ENCODE results near the gene VPS13C. TPM values are rescaled to one million over a fixed set of nuclear protein-coding genes. Genes with fewer than 3 reads are reported as not detected.
A peak's percentile ranks its signal among the peaks of the same experiment; 100 is the strongest.

Gene VPS13C
- total RNA-seq, 4 donors from 2014 or later = 68.2 to 165 (median 102) TPM

GRCh38 chr15:61834076-61834697 is 226.1 kb downstream of the VPS13C start:
- intact Hi-C loops (cut with DNase I; ENCODE audit: low total_unique reads) = no loop called here
- H3K27me3 ChIP-seq = no peaks in the 10 kb centered on the region
- H3K4me3 ChIP-seq = no peak overlapping the region
- no peak for TF ChIP-seq POLR2A (IDR thresholded peaks at IDR 0.05)
- TF ChIP-seq CTCF (IDR thresholded peaks at IDR 0.05) = peak; percentile 87 to 96 (median 91)
- no peaks in the 10 kb centered on the region for H3K36me3 ChIP-seq
- peak; percentile 84 to 89 for DNase-seq
- no peak overlapping the region for H3K27ac ChIP-seq
- H3K4me1 ChIP-seq = peaks cover 0 to 6% of the 10 kb centered on the region in 2 donors
- no peaks in the 10 kb centered on the region for H3K9me3 ChIP-seq

DNA sequence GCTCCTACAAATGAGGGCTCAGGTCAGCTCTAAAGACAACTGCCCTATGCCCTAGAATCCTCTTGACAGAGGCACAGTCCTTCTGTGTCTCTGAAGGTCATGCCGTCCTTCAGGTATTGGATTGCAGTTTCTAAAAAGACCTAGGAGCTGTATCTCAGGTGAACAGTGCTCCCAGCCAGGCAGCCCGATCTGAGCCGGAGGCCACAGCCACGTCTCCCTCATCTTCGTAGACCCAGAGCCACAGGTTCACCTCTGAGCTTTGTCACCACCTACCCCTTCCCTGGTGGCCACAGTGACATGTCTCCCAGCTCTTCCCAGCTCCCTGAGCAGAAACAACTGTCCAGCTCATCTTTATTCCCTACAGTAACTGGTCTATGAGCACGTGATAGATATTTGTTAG is 228.0 kb downstream of the VPS13C start:
- no peak for DNase-seq
- intact Hi-C loops (cut with DNase I; ENCODE audit: low total_unique reads) = no loop called here
- no peak overlapping the region for H3K4me3 ChIP-seq
- no peak for TF ChIP-seq CTCF (IDR thresholded peaks at IDR 0.05)
- TF ChIP-seq POLR2A (IDR thresholded peaks at IDR 0.05) = no peak
- H3K27ac ChIP-seq = no peak overlapping the region
- peaks cover 0 to 6% of the 10 kb centered on the region in 2 donors for H3K4me1 ChIP-seq
- no peaks in the 10 kb centered on the region for H3K36me3 ChIP-seq
- no peaks in the 10 kb centered on the region for H3K9me3 ChIP-seq
- no peaks in the 10 kb centered on the region for H3K27me3 ChIP-seq

DNA sequence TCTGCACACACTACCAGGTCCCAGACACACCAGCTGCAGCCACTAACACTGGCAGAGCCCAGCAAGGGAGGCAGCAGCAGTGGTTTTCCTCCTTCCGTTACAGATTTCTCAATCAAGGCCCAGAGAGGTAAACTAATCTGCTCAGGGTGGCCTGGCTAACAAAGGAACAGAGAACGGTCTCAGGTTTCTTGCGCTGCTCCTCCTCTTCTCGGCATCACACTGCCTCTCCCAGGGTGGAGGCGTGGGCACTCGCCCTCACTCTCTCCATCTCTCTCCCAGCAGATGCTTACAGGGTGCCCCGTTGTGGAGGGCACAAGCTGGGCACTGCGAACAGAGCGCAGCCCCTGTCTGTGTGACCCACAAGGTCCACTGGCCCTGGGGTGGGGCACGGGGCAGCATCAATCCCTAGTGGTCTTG is 228.7 kb downstream of the VPS13C start:
- no peak for DNase-seq
- Histone ChIP-seq H3K9me3 (no peaks in the 10 kb centered on the region), H3K4me3 (no peak overlapping the region), H3K4me1 (peaks cover 0 to 6% of the 10 kb centered on the region in 2 donors), H3K27me3 (no peaks in the 10 kb centered on the region), H3K27ac (no peak overlapping the region), H3K36me3 (no peaks in the 10 kb centered on the region)
- TF ChIP-seq CTCF (IDR thresholded peaks at IDR 0.05) (no peak), POLR2A (IDR thresholded peaks at IDR 0.05) (no peak)
- intact Hi-C loops (cut with DNase I; ENCODE audit: low total_unique reads) = no loop called here

GRCh38 chr15:61830536-61831330 is 229.5 kb downstream of the VPS13C start:
- Histone ChIP-seq H3K9me3 (no peaks in the 10 kb centered on the region), H3K27ac (no peak overlapping the region), H3K4me3 (no peak overlapping the region), H3K4me1 (peaks cover 0 to 5% of the 10 kb centered on the region in 2 donors), H3K36me3 (no peaks in the 10 kb centered on the region), H3K27me3 (no peaks in the 10 kb centered on the region)
- DNase-seq = no peak
- TF ChIP-seq POLR2A (IDR thresholded peaks at IDR 0.05) (no peak), CTCF (IDR thresholded peaks at IDR 0.05) (no peak)
- intact Hi-C loops (cut with DNase I; ENCODE audit: low total_unique reads) = no loop called here

- Histone ChIP-seq H3K9me3 (no peaks in the 10 kb centered on the region), H3K36me3 (no peaks in the 10 kb centered on the region), H3K4me1 (no peaks in the 10 kb centered on the region), H3K27me3 (no peaks in the 10 kb centered on the region), H3K4me3 (no peak overlapping the region), H3K27ac (no peak overlapping the region)
- TF ChIP-seq CTCF (IDR thresholded peaks at IDR 0.05) (no peak), POLR2A (IDR thresholded peaks at IDR 0.05) (no peak)
- intact Hi-C loops (cut with DNase I; ENCODE audit: low total_unique reads) = no loop called here
- DNase-seq = no peak
Measured at GRCh38 chr15:61829514-61829889, 230.7 kb downstream of the VPS13C start.
